GM12878 (cell line): ENCODE results near the gene UPK3BL1. TPM values are rescaled to one million over a fixed set of nuclear protein-coding genes. Genes with fewer than 3 reads are reported as not detected.
"Not testable (repeated sequence)": the region's sequence is repeated elsewhere in the genome, so short reads cannot be mapped to it uniquely, and the experiment has no call there.

Experiments used
- ATAC-seq: fragments of 200-7000 bp; cut with Tn5 transposase; 3 replicates; pipeline ENCODE4 v1.9.1; 2020; ENCODE audit warnings: mild to moderate bottlenecking, moderate library complexity
- BruUV-seq: library from RNA; stranded (reverse); fragments of 400-500 nt; replicated peaks from 2 replicates; lab custom pipeline; 2021; lab: Mats Ljungman, UMichigan
- CTCF ChIA-PET: fragments of 300-600 bp; sonication (Branson Sonifier 250); formaldehyde crosslinking; extraction: SDS; loops from one replicate; lab custom pipeline; 2021; ENCODE audit warnings: inconsistent platforms; lab: Yijun Ruan, JAX
- POLR2A ChIA-PET: fragments of 350-600 bp; formaldehyde crosslinking; extraction: SDS; loops from one replicate; lab custom pipeline; 2021; ENCODE audit warnings: inconsistent platforms; lab: Charles Lee
- RAD21 ChIA-PET: fragments of 300-600 bp; sonication (Branson Sonifier 250); formaldehyde crosslinking; loops from one replicate; lab custom pipeline; 2023; ENCODE audit warnings: antibody characterized with exemption; ENCODE audit not compliant: unreplicated experiment; lab: Charles Lee
- SMC1A ChIA-PET: fragments of 300-600 bp; sonication (Branson Sonifier 250); formaldehyde crosslinking; loops from one replicate; lab custom pipeline; 2023; ENCODE audit not compliant: unreplicated experiment, uncharacterized antibody; lab: Charles Lee
- DNase-seq: peaks from one replicate; pipeline ENCODE4 v3.0.0-alpha.2; 2011; ENCODE audit warnings: low read depth, low spot score
- FAIRE-seq: peaks from 3 replicates; lab custom pipeline; 2011; peaks lifted over from hg19 to GRCh38; lab: Jason Lieb, UNC
- H2AFZ ChIP-seq: 2 replicates; pipeline ENCODE4 v1.6.0; 2011; ENCODE audit warnings: low read depth, low read length, control low read depth; ENCODE audit not compliant: control insufficient read depth
- H3K27ac ChIP-seq: 2 replicates; pipeline ENCODE4 v1.5.1; 2011; ENCODE audit warnings: control low read depth; ENCODE audit not compliant: control insufficient read depth, insufficient read depth
- H3K27me3 ChIP-seq, 2 experiments: replicated peaks in 1 of 2; 2 replicates each; pipeline versions ENCODE4 v1.6.0 to v1.6.1; 2011; ENCODE audit warnings: low read length in 1 of 2; ENCODE audit not compliant: control insufficient read depth in 2 of 2, insufficient read depth in 2 of 2
- H3K36me3 ChIP-seq, 2 experiments: 2 replicates each; pipeline ENCODE4 v1.5.1; 2011; ENCODE audit warnings: low read length in 1 of 2; ENCODE audit not compliant: control insufficient read depth in 2 of 2, insufficient read depth in 2 of 2
- H3K4me1 ChIP-seq: 2 replicates; pipeline ENCODE4 v1.6.1; 2011; ENCODE audit warnings: mild to moderate bottlenecking, low read length, moderate library complexity, mixed read lengths; ENCODE audit not compliant: control insufficient read depth, insufficient read depth
- H3K4me2 ChIP-seq: 2 replicates; pipeline ENCODE4 v1.6.0; 2011; ENCODE audit warnings: control low read depth; ENCODE audit not compliant: control insufficient read depth, insufficient read depth
- H3K4me3 ChIP-seq: fragments of 200-600 bp; sonication (generic); 2 replicates; pipeline ENCODE4 v1.5.1; 2016
- H3K79me2 ChIP-seq: 2 replicates; pipeline ENCODE4 v1.6.0; 2011; ENCODE audit warnings: low read length; ENCODE audit not compliant: control insufficient read depth, insufficient read depth
- H3K9ac ChIP-seq: 2 replicates; pipeline ENCODE4 v1.8.0; 2011; ENCODE audit warnings: low read length, control low read depth, mixed read lengths; ENCODE audit not compliant: control insufficient read depth, insufficient read depth
- H3K9me3 ChIP-seq: replicated peaks from 3 replicates; pipeline ENCODE4 v1.5.1; 2011; ENCODE audit warnings: mild to moderate bottlenecking, low read length; ENCODE audit not compliant: control insufficient read depth, insufficient read depth
- H4K20me1 ChIP-seq: 2 replicates; pipeline ENCODE4 v1.6.0; 2011; ENCODE audit not compliant: control insufficient read depth, insufficient read depth
- WGBS: methylation state at CpG from one replicate; pipeline ENCODE4 v1.1.6; 2016; ENCODE audit warnings: low lambda C conversion rate; ENCODE audit not compliant: insufficient replicate concordance, insufficient coverage; ENCODE audit errors: missing lambda C conversion rate; 5-methylcytosine and 5-hydroxymethylcytosine counted together
- in situ Hi-C: fragments of 300-500 bp; cut with MboI; formaldehyde crosslinking; loops from 9 replicates; pipeline ENCODE4 v1.14.3; 2018; ENCODE audit warnings: mixed read lengths
- intact Hi-C: fragments of 100-400 bp; cut with micrococcal nuclease; formaldehyde crosslinking; loops from one replicate; pipeline ENCODE4 v1.14.2; 2022; ENCODE audit not compliant: unreplicated experiment
- polyA plus RNA-seq, 11 experiments: library from polyadenylated mRNA; depleted of rRNA in 4 of 11; unstranded in 6 of 11; stranded (reverse) in 5 of 11; fragments of >200 nt; fragmentation: Nextera tagmentation in 4 of 11; fragmentation: Illumina TruSeq in 1 of 11; extraction: Ambion mirVana in 4 of 11; extraction: Trizol in 1 of 11; gene quantifications; 1 replicate in 1 of 11; 2 replicates in 10 of 11; pipeline versions ENCODE4 v1.2.1 to v1.2.3, GENCODE V29; 2011 to 2016; ENCODE audit warnings: inconsistent platforms in 2 of 11, missing spikeins in 2 of 11, low read depth in 1 of 11
- total RNA-seq, 4 experiments: library from RNA; depleted of rRNA in 3 of 4; stranded (reverse); fragments of >200 nt in 3 of 4; fragmentation: Illumina TruSeq in 1 of 4; extraction: Trizol in 1 of 4; gene quantifications; 2 replicates each; pipeline versions ENCODE4 v1.2.1 to v1.2.3, GENCODE V29; 2013 to 2021

The UPK3BL1 gene
- total and polyA plus RNA-seq, 10 of the 15 experiments (the other 5 are each of a cell fraction or from before 2014, with no cell fraction given), result 5.9 to 68.6 (median 25.0) TPM

- FAIRE-seq, H3K4me1 ChIP-seq, H3K4me2 ChIP-seq, H3K4me3 ChIP-seq, BruUV-seq, H3K9me3 ChIP-seq, POLR2A ChIA-PET, CTCF ChIA-PET, H2AFZ ChIP-seq, H3K36me3 ChIP-seq, H4K20me1 ChIP-seq, intact Hi-C loops, H3K27me3 ChIP-seq, in situ Hi-C loops, SMC1A ChIA-PET, H3K9ac ChIP-seq, H3K79me2 ChIP-seq, H3K27ac ChIP-seq, DNase-seq, RAD21 ChIA-PET: not testable (repeated sequence)
- 86% methylated on average over 7 of the region's 11 CpGs for WGBS
- ATAC-seq, result peak; percentile 24
Observed at GRCh38 chr7:102638848-102639247, 3.7 kb downstream of the UPK3BL1 start.

- RAD21 ChIA-PET, H4K20me1 ChIP-seq, DNase-seq, H3K36me3 ChIP-seq, H3K27me3 ChIP-seq, intact Hi-C loops, H3K9ac ChIP-seq, H3K9me3 ChIP-seq, H3K27ac ChIP-seq, H2AFZ ChIP-seq, CTCF ChIA-PET, in situ Hi-C loops, BruUV-seq, POLR2A ChIA-PET, H3K4me1 ChIP-seq, FAIRE-seq, H3K4me3 ChIP-seq, ATAC-seq, SMC1A ChIA-PET, H3K4me2 ChIP-seq, H3K79me2 ChIP-seq: not testable (repeated sequence)
- WGBS, result 81% methylated on average over 8 of the region's 13 CpGs
Observed at GRCh38 chr7:102636956-102637355, 5.6 kb downstream of the UPK3BL1 start.

- ATAC-seq, CTCF ChIA-PET, POLR2A ChIA-PET, H3K27me3 ChIP-seq, DNase-seq, H4K20me1 ChIP-seq, RAD21 ChIA-PET, FAIRE-seq, H3K79me2 ChIP-seq, H2AFZ ChIP-seq, H3K27ac ChIP-seq, intact Hi-C loops, in situ Hi-C loops, H3K4me1 ChIP-seq, H3K9me3 ChIP-seq, H3K9ac ChIP-seq, SMC1A ChIA-PET, H3K4me2 ChIP-seq, H3K4me3 ChIP-seq, H3K36me3 ChIP-seq: not testable (repeated sequence)
- 96% methylated on average over 3 of the region's 5 CpGs for WGBS
- BruUV-seq, result TSS peak; percentile 73
Observed at GRCh38 chr7:102635354-102635753, 7.2 kb downstream of the UPK3BL1 start.

- intact Hi-C loops, in situ Hi-C loops, H3K4me2 ChIP-seq, SMC1A ChIA-PET, DNase-seq, RAD21 ChIA-PET, CTCF ChIA-PET, H4K20me1 ChIP-seq, H3K79me2 ChIP-seq, H3K27me3 ChIP-seq, POLR2A ChIA-PET, ATAC-seq, H3K4me3 ChIP-seq, H3K36me3 ChIP-seq, H3K27ac ChIP-seq, H3K9ac ChIP-seq, H3K4me1 ChIP-seq, H3K9me3 ChIP-seq, H2AFZ ChIP-seq, FAIRE-seq: not testable (repeated sequence)
- 81% methylated on average over 4 of the region's 6 CpGs for WGBS
- TSS peak; percentile 48 for BruUV-seq
Observed at GRCh38 chr7:102634299-102634698, 8.3 kb downstream of the UPK3BL1 start.
